Kidney (tissue), 14 donors: Measurements from ENCODE around the gene PDE9A. TPM values are rescaled to one million over a fixed set of nuclear protein-coding genes. Genes with fewer than 3 reads are reported as not detected.

Experiments
- DNase-seq, 5 donors: peaks; one replicate each; pipeline ENCODE4 v3.0.0-alpha.2; 2013 to 2020
- FAIRE-seq: peaks from 2 replicates; lab custom pipeline; 2012; peaks lifted over from hg19 to GRCh38; lab: Jason Lieb, UNC
- H3K27ac ChIP-seq, 2 donors: one replicate each; pipeline ENCODE4 v1.7.0; 2013; ENCODE audit warnings: low read depth in 2 of 2, low read length in 2 of 2, inconsistent platforms in 1 of 2
- H3K27me3 ChIP-seq: one replicate; pipeline ENCODE4 v1.7.1; 2013; ENCODE audit warnings: low read length, inconsistent platforms; ENCODE audit not compliant: control insufficient read depth, insufficient read depth
- H3K36me3 ChIP-seq, 3 donors: one replicate each; pipeline versions ENCODE4 v1.7.0 to v1.7.1; 2013; ENCODE audit warnings: low read length in 3 of 3, control low read depth in 1 of 3, inconsistent platforms in 1 of 3; ENCODE audit not compliant: insufficient read depth in 3 of 3, control insufficient read depth in 2 of 3
- H3K4me1 ChIP-seq, 3 donors: one replicate each; pipeline versions ENCODE4 v1.7.0 to v1.7.1; 2013; ENCODE audit warnings: low read length in 3 of 3, inconsistent platforms in 1 of 3, low read depth in 1 of 3; ENCODE audit not compliant: control insufficient read depth in 2 of 3, insufficient read depth in 2 of 3
- H3K4me3 ChIP-seq, 3 donors: one replicate each; pipeline versions ENCODE4 v1.7.0 to v1.8.1; 2013; ENCODE audit warnings: low read length in 3 of 3, control low read depth in 1 of 3, inconsistent platforms in 1 of 3
- H3K9ac ChIP-seq, 3 donors: one replicate each; pipeline versions ENCODE4 v1.7.0 to v1.7.1; 2013; ENCODE audit warnings: low read length in 3 of 3, control low read depth in 1 of 3, inconsistent platforms in 1 of 3
- H3K9me3 ChIP-seq, 3 donors: one replicate each; pipeline versions ENCODE4 v1.7.0 to v1.7.1; 2013; ENCODE audit warnings: low read length in 3 of 3, control low read depth in 1 of 3, inconsistent platforms in 1 of 3; ENCODE audit not compliant: control insufficient read depth in 2 of 3, insufficient read depth in 1 of 3
- intact Hi-C: fragments of 100-400 bp; cut with DNase I; formaldehyde crosslinking; loops from one replicate; pipeline ENCODE4 v1.11.1; 2022
- polyA plus RNA-seq: library from polyadenylated mRNA; stranded (reverse); fragments of 350-450 nt; fragmentation: Illumina TruSeq; extraction: RNeasy Lipid Tissue Mini Kit (QIAGEN cat#74804); gene quantifications from one replicate; pipeline ENCODE4 v1.2.3, GENCODE V29; 2014; ENCODE audit warnings: low read depth, low replicate concordance; ENCODE audit not compliant: insufficient read depth
- total RNA-seq: library from RNA; stranded (reverse); fragmentation: NEBNext Ultra II Directional; extraction: Animal tissue kit (Norgen Biotek cat#: 25700); gene quantifications from one replicate; pipeline ENCODE4 v1.2.1, GENCODE V29; 2021
- TF ChIP-seq, protein P1 (sequence below): IDR thresholded peaks from 3 replicates; pipeline ENCODE4 v1.5.1; 2012; ENCODE audit warnings: mild to moderate bottlenecking, moderate library complexity, borderline replicate concordance; ENCODE audit not compliant: insufficient read depth; ENCODE audit errors: extremely low read depth
- donor health status: control.
- donor health status: control.
- donor health status: control.
- donor health status: control.
- donor health status: control.
- donor health status: DM: yes; HTN: yes; CAD: no.
- donor health status: Normal renal cell carcinoma (clear cell type).

Gene PDE9A
- total and polyA plus RNA-seq, 2 donors from 2014 or later: 30.1 to 39.0 TPM

DNA sequence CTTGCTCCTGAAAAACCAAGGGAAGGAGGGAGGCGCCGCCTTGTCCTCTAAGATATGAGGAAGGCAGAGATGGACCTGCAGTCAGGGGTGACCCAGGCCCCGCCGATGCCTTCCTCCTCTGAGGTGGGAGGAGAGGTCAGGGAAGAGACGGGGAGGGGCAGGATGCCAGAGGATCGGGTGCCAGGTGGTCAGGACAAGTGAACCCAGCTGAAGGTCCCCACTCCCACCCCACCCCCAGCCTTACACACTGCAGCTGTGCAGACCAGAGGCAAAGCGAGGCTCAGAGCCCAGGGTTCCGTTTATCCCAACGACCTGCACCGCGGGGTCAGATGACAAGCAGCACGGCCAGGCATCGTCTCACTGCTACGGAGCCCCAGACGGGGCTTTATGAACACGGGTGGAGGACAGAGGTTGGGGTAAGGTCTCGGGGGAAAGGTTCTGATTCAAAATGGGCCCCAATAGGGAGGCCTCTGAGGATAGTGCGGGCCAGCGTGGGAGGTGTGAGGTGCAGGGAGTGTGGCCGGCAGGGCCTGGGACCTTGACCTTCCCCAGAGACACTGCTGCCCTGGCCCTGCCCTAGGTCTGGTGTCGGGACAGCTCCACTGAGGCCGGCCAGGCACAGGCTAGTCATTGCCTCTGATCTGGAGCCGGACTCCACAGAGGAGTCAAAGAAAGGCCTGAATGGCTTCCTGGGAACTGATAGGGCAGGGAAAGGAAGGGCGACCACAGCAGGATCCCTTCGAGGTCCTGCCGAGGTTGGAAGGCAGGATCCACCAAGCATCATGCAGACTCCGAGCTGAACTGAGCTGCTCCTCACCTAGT, 113.5 kb downstream of the PDE9A start:
- Histone ChIP-seq H3K27me3 (no peaks in the 10 kb centered on the region), H3K9ac (no peak overlapping the region), H3K27ac (no peak overlapping the region), H3K9me3 (peaks cover 0 to 3% (median 0%) of the 10 kb centered on the region in 3 donors), H3K4me3 (no peak overlapping the region), H3K36me3 (peaks cover 10 to 54% (median 41%) of the 10 kb centered on the region in 3 donors), H3K4me1 (no peaks in the 10 kb centered on the region)
- intact Hi-C loops: no loop called here
- peak in 4 of 5 donors; percentile 39 to 65 (median 51) for DNase-seq
- no peak for FAIRE-seq
- TF ChIP-seq, protein P1, sequence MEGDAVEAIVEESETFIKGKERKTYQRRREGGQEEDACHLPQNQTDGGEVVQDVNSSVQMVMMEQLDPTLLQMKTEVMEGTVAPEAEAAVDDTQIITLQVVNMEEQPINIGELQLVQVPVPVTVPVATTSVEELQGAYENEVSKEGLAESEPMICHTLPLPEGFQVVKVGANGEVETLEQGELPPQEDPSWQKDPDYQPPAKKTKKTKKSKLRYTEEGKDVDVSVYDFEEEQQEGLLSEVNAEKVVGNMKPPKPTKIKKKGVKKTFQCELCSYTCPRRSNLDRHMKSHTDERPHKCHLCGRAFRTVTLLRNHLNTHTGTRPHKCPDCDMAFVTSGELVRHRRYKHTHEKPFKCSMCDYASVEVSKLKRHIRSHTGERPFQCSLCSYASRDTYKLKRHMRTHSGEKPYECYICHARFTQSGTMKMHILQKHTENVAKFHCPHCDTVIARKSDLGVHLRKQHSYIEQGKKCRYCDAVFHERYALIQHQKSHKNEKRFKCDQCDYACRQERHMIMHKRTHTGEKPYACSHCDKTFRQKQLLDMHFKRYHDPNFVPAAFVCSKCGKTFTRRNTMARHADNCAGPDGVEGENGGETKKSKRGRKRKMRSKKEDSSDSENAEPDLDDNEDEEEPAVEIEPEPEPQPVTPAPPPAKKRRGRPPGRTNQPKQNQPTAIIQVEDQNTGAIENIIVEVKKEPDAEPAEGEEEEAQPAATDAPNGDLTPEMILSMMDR: no peak

DNA sequence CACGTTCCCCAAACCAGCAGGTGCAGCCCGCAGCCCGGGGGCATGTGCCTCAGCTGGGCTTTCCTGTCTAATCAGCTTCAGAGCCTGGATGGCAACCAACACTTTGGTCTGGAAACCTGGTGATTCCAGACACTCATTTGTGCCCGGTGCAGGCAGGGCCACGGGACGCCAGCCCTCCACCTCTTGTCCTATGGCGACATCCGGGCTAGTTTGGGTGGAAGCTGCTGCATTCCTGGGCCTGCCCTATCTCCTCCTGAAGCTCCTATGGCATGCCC, 114.1 kb downstream of the PDE9A start:
- Histone ChIP-seq H3K4me1 (no peaks in the 10 kb centered on the region), H3K27me3 (no peaks in the 10 kb centered on the region), H3K27ac (no peak overlapping the region), H3K36me3 (peaks cover 10 to 59% (median 39%) of the 10 kb centered on the region in 3 donors), H3K9ac (no peak overlapping the region), H3K4me3 (no peak overlapping the region), H3K9me3 (peaks cover 0 to 3% (median 0%) of the 10 kb centered on the region in 3 donors)
- intact Hi-C loops: no loop called here
- FAIRE-seq (no peak), DNase-seq (peak in 1 of 5 donors; percentile 46)
- TF ChIP-seq, protein P1: no peak

GRCh38 chr21:42768324-42769121, 115.1 kb downstream of the PDE9A start:
- Histone ChIP-seq H3K4me3 (no peak overlapping the region), H3K27me3 (no peaks in the 10 kb centered on the region), H3K27ac (no peak overlapping the region), H3K9ac (no peak overlapping the region), H3K36me3 (peaks cover 10 to 64% (median 39%) of the 10 kb centered on the region in 3 donors), H3K4me1 (no peaks in the 10 kb centered on the region), H3K9me3 (peaks cover 0 to 3% (median 0%) of the 10 kb centered on the region in 3 donors)
- TF ChIP-seq, protein P1: no peak
- FAIRE-seq (no peak), DNase-seq (peak in 1 of 5 donors; percentile 11)
- intact Hi-C loops: no loop called here
